Keratinocyte (primary cell): Measurements from ENCODE around the gene BDKRB2. TPM values are rescaled to one million over a fixed set of nuclear protein-coding genes. Genes with fewer than 3 reads are reported as not detected.
A peak's percentile ranks its signal among the peaks of the same experiment; 100 is the strongest.

Experiments
- DNase-seq: peaks from one replicate; pipeline ENCODE4 v3.0.0-alpha.2; 2011; ENCODE audit warnings: low read depth, missing footprints, low spot score
- FAIRE-seq: peaks from 2 replicates; lab custom pipeline; 2011; peaks lifted over from hg19 to GRCh38; lab: Jason Lieb, UNC
- H2AFZ ChIP-seq: 2 replicates; pipeline ENCODE4 v1.6.0; 2012; ENCODE audit warnings: low read length, control low read depth, inconsistent platforms; ENCODE audit not compliant: control insufficient read depth
- H3K27ac ChIP-seq: 2 replicates; pipeline ENCODE4 v1.5.1; 2011; ENCODE audit warnings: low read length; ENCODE audit not compliant: control insufficient read depth, insufficient read depth
- H3K27me3 ChIP-seq: 3 replicates; pipeline ENCODE4 v1.6.0; 2011; ENCODE audit warnings: low read length; ENCODE audit not compliant: control insufficient read depth, insufficient read depth; ENCODE audit errors: extremely low read depth
- H3K36me3 ChIP-seq, 2 experiments: 2 replicates in 1 of 2; 3 replicates in 1 of 2; pipeline ENCODE4 v1.5.1; 2011; ENCODE audit warnings: low read length in 2 of 2, mild to moderate bottlenecking in 1 of 2; ENCODE audit not compliant: control insufficient read depth in 2 of 2, insufficient read depth in 2 of 2; ENCODE audit errors: extremely low read depth in 1 of 2
- H3K4me1 ChIP-seq: 3 replicates; pipeline ENCODE4 v1.5.1; 2011; ENCODE audit warnings: low read length; ENCODE audit not compliant: control insufficient read depth, insufficient read depth; ENCODE audit errors: extremely low read depth
- H3K4me2 ChIP-seq: 3 replicates; pipeline ENCODE4 v1.6.0; 2011; ENCODE audit warnings: low read depth, low read length; ENCODE audit not compliant: control insufficient read depth, insufficient read depth; ENCODE audit errors: extremely low read depth
- H3K4me3 ChIP-seq, 3 experiments: fragments of 200-600 bp in 1 of 3; sonication (generic) in 1 of 3; 2 replicates in 2 of 3; 3 replicates in 1 of 3; pipeline ENCODE4 v1.5.1; 2011 to 2016; ENCODE audit warnings: low read length in 3 of 3, mild to moderate bottlenecking in 3 of 3, control low read depth in 2 of 3, inconsistent platforms in 1 of 3, low read depth in 1 of 3, mixed read lengths in 1 of 3, mixed run types in 1 of 3, moderate library complexity in 1 of 3; ENCODE audit not compliant: control insufficient read depth in 2 of 3, insufficient read depth in 2 of 3; ENCODE audit errors: extremely low read depth in 1 of 3
- H3K79me2 ChIP-seq: 2 replicates; pipeline ENCODE4 v1.6.0; 2012; ENCODE audit warnings: low read length; ENCODE audit not compliant: control insufficient read depth, insufficient read depth
- H3K9ac ChIP-seq: 3 replicates; pipeline ENCODE4 v1.6.0; 2011; ENCODE audit warnings: low read length; ENCODE audit not compliant: control insufficient read depth, insufficient read depth; ENCODE audit errors: extremely low read depth
- H3K9me1 ChIP-seq: 3 replicates; pipeline ENCODE4 v1.6.0; 2011; ENCODE audit warnings: low read length; ENCODE audit not compliant: control insufficient read depth, insufficient read depth; ENCODE audit errors: extremely low read depth
- H3K9me3 ChIP-seq: 2 replicates; pipeline ENCODE4 v1.5.1; 2012; ENCODE audit warnings: low read depth, low read length; ENCODE audit not compliant: control insufficient read depth
- H4K20me1 ChIP-seq: 3 replicates; pipeline ENCODE4 v1.6.0; 2011; ENCODE audit warnings: low read length; ENCODE audit not compliant: control insufficient read depth, insufficient read depth; ENCODE audit errors: extremely low read depth
- EZH2 ChIP-seq: IDR thresholded peaks from one replicate; pipeline ENCODE4 v1.6.1; 2012; ENCODE audit warnings: inconsistent platforms, mild to moderate bottlenecking, low read length, moderate library complexity
- dilution Hi-C: fragments of 300-500 bp; cut with MboI; formaldehyde crosslinking; loops from one replicate; pipeline ENCODE4 v1.7.0; 2020; ENCODE audit warnings: low sequenced_read_pairs; ENCODE audit not compliant: extremely low pct_ligation_motif_present
- polyA plus RNA-seq, 5 experiments: library from polyadenylated mRNA; depleted of rRNA in 3 of 5; stranded (reverse) in 3 of 5; stranded (forward) in 1 of 5; unstranded in 1 of 5; fragments of >200 nt; gene quantifications; 1 replicate in 1 of 5; 2 replicates in 3 of 5; 3 replicates in 1 of 5; pipeline versions ENCODE4 v1.2.1 to v1.2.3, GENCODE V29; 2011 to 2012; ENCODE audit warnings: missing spikeins in 2 of 5, low read depth in 1 of 5, low replicate concordance in 1 of 5
- TF ChIP-seq, protein P1 (sequence below), 3 experiments: IDR thresholded peaks in 1 of 3; conservative IDR thresholded peaks in 1 of 3; optimal IDR thresholded peaks in 1 of 3; 2 replicates in 2 of 3; 3 replicates in 1 of 3; pipeline versions ENCODE3 to v1.5.1; 2011; ENCODE audit warnings: low read length in 3 of 3, mild to moderate bottlenecking in 3 of 3, moderate library complexity in 2 of 3, control low read depth in 1 of 3, inconsistent platforms in 1 of 3; ENCODE audit not compliant: insufficient read depth in 2 of 3; ENCODE audit errors: extremely low read depth in 1 of 3

The BDKRB2 gene
- polyA plus RNA-seq, 1 donor (not counting 4 experiments of a cell fraction or from before 2014, with no cell fraction given): 13.2 TPM

DNA sequence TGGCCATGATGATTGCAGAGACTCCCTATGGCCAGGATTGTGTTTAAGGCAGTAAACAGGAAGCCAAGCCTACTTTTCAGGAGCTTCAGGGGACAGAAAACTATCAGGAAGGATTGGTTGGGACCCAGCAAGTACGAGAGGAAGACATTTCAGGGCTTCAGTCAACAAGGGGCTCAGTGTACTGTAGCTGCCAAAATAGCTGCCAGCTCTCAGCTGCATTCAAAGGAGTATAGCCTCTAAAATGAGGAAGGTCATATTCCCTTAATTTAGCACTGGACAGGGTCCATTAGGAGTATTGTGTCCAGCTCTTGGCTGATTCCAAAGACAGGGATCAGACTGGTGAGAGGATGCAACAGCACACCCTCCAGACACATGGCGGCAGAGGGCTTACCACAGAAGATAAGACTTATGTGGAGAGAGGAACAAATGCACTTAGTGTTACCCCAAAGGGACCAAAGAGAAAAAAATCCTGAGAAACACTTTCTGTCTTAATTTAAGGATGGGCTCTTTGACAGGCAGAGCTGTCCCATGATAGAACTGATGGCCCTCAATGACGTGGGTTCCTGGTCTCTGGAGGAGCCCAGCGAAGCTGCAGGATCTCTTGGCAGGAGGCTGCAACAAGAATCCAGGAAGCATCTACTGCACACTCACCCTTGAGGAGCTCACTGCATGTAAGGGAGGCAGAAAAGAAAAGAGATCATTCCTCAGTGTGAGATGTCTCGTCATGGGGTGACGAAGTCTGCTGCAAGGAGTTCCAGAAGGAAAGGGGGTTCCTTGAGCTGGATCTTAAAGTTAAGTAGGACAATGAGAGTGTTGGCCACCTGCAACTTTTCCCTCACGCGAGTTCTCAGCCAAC is 66.2 kb downstream of the BDKRB2 start:
- Histone ChIP-seq H3K9me1 (no peaks in the 10 kb centered on the region), H3K27me3 (no peaks in the 10 kb centered on the region), H3K4me1 (peaks cover 57% of the 10 kb centered on the region), H3K4me2 (peak overlapping the region; percentile 55), H3K36me3 (no peaks in the 10 kb centered on the region), H3K4me3 (no peak overlapping the region), H3K27ac (peak overlapping the region; percentile 67), H3K9ac (peak overlapping the region; percentile 11), H3K9me3 (peaks cover 2% of the 10 kb centered on the region), H2AFZ (no peak overlapping the region), H4K20me1 (no peaks in the 10 kb centered on the region), H3K79me2 (no peaks in the 10 kb centered on the region)
- FAIRE-seq: no peak
- no peak for DNase-seq
- dilution Hi-C loops: no loop called here
- TF ChIP-seq EZH2: no peak
- TF ChIP-seq, protein P1, sequence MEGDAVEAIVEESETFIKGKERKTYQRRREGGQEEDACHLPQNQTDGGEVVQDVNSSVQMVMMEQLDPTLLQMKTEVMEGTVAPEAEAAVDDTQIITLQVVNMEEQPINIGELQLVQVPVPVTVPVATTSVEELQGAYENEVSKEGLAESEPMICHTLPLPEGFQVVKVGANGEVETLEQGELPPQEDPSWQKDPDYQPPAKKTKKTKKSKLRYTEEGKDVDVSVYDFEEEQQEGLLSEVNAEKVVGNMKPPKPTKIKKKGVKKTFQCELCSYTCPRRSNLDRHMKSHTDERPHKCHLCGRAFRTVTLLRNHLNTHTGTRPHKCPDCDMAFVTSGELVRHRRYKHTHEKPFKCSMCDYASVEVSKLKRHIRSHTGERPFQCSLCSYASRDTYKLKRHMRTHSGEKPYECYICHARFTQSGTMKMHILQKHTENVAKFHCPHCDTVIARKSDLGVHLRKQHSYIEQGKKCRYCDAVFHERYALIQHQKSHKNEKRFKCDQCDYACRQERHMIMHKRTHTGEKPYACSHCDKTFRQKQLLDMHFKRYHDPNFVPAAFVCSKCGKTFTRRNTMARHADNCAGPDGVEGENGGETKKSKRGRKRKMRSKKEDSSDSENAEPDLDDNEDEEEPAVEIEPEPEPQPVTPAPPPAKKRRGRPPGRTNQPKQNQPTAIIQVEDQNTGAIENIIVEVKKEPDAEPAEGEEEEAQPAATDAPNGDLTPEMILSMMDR (optimal IDR thresholded peaks at IDR 0.05 in 1 of 3, IDR thresholded peaks at IDR 0.05 in 1 of 3, conservative IDR thresholded peaks at IDR 0.05 in 1 of 3; ENCODE audit: extremely low read depth in 1 of 3, insufficient read depth in 2 of 3, low read length in 3 of 3): no peak

DNA sequence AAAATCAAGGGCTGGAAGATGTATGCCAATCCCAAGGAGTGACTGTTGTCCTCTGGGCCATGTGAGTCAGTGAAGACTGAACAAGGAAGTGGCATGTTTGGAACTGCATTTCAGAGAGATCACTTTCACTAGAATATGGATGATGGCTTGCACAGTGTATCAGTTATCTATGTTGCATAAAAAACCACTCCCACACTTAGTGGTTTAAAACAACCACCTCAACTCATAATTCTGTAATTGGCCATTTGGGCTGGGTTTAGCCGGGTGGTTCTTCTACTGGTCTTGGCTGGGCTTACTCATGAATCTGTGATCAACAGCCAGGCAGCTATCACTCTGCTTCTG is 66.8 kb downstream of the BDKRB2 start:
- H3K4me2 ChIP-seq: peak overlapping the region; percentile 55
- H2AFZ ChIP-seq: no peak overlapping the region
- H3K9me1 ChIP-seq: no peaks in the 10 kb centered on the region
- H3K9ac ChIP-seq: no peak overlapping the region
- peak overlapping the region; percentile 67 for H3K27ac ChIP-seq
- no peaks in the 10 kb centered on the region for H4K20me1 ChIP-seq
- no peaks in the 10 kb centered on the region for H3K36me3 ChIP-seq
- peaks cover 57% of the 10 kb centered on the region for H3K4me1 ChIP-seq
- H3K79me2 ChIP-seq: no peaks in the 10 kb centered on the region
- H3K27me3 ChIP-seq: no peaks in the 10 kb centered on the region
- peak; percentile 97 for FAIRE-seq
- H3K4me3 ChIP-seq: no peak overlapping the region
- TF ChIP-seq EZH2: no peak
- TF ChIP-seq, protein P1 (optimal IDR thresholded peaks at IDR 0.05 in 1 of 3, IDR thresholded peaks at IDR 0.05 in 1 of 3, conservative IDR thresholded peaks at IDR 0.05 in 1 of 3; ENCODE audit: extremely low read depth in 1 of 3, insufficient read depth in 2 of 3, low read length in 3 of 3): no peak
- dilution Hi-C loops: no loop called here
- peaks cover 2% of the 10 kb centered on the region for H3K9me3 ChIP-seq
- DNase-seq: peak; percentile 99
